Measurements from ENCODE around the gene CCDC107.

Gene CCDC107

GRCh38 chr9:35651956-35652828 lies 5.9 kb upstream of the CCDC107 start:
- TF ChIP-seq TAF1 (IDR thresholded peaks at IDR 0.05; ENCODE audit: borderline replicate concordance, insufficient read depth, low read length) (no peak), FOXP2 (optimal IDR thresholded peaks at IDR 0.05; ENCODE audit: borderline replicate concordance, extremely low read depth, extremely low read length, insufficient read depth) (no peak), REST (IDR thresholded peaks at IDR 0.05; ENCODE audit: insufficient read depth in 1 of 2, low read depth in 2 of 2, low read length in 2 of 2) (no peak)

GRCh38 chr9:35652829-35653209 lies 5.3 kb upstream of the CCDC107 start:
- TF ChIP-seq FOXP2 (optimal IDR thresholded peaks at IDR 0.05; ENCODE audit: borderline replicate concordance, extremely low read depth, extremely low read length, insufficient read depth) = no peak
- TF ChIP-seq POLR2AphosphoS5 (IDR thresholded peaks at IDR 0.05; ENCODE audit: low read depth, low read length) = no peak
- TF ChIP-seq TAF1 (IDR thresholded peaks at IDR 0.05; ENCODE audit: borderline replicate concordance, insufficient read depth, low read length) = no peak
- no peak for TF ChIP-seq SIN3A (IDR thresholded peaks at IDR 0.05; ENCODE audit: borderline replicate concordance, insufficient read depth, low read length)
- TF ChIP-seq REST (IDR thresholded peaks at IDR 0.05; ENCODE audit: insufficient read depth in 1 of 2, low read depth in 2 of 2, low read length in 2 of 2) = no peak

GRCh38 chr9:35653611-35654010 lies 4.5 kb upstream of the CCDC107 start:
- no peak for TF ChIP-seq POLR2AphosphoS5 (IDR thresholded peaks at IDR 0.05; ENCODE audit: low read depth, low read length)
- no peak for TF ChIP-seq TAF1 (IDR thresholded peaks at IDR 0.05; ENCODE audit: borderline replicate concordance, insufficient read depth, low read length)
- no peak for TF ChIP-seq REST (IDR thresholded peaks at IDR 0.05; ENCODE audit: insufficient read depth in 1 of 2, low read depth in 2 of 2, low read length in 2 of 2)
- TF ChIP-seq FOXP2 (optimal IDR thresholded peaks at IDR 0.05; ENCODE audit: borderline replicate concordance, extremely low read depth, extremely low read length, insufficient read depth) = no peak
- no peak for TF ChIP-seq SIN3A (IDR thresholded peaks at IDR 0.05; ENCODE audit: borderline replicate concordance, insufficient read depth, low read length)

- TF ChIP-seq SIN3A (IDR thresholded peaks at IDR 0.05; ENCODE audit: borderline replicate concordance, insufficient read depth, low read length) (no peak), FOXP2 (optimal IDR thresholded peaks at IDR 0.05; ENCODE audit: borderline replicate concordance, extremely low read depth, extremely low read length, insufficient read depth) (no peak), TAF1 (IDR thresholded peaks at IDR 0.05; ENCODE audit: borderline replicate concordance, insufficient read depth, low read length) (no peak)
These were observed 1.7 kb upstream of the CCDC107 start for GRCh38 chr9:35656348-35656747.

GRCh38 chr9:35656831-35657545 lies 1.1 kb upstream of the CCDC107 start:
- TF ChIP-seq POLR2AphosphoS5 (IDR thresholded peaks at IDR 0.05; ENCODE audit: low read depth, low read length) = no peak
- TF ChIP-seq REST (IDR thresholded peaks at IDR 0.05; ENCODE audit: insufficient read depth in 1 of 2, low read depth in 2 of 2, low read length in 2 of 2) = no peak
- no peak for TF ChIP-seq FOXP2 (optimal IDR thresholded peaks at IDR 0.05; ENCODE audit: borderline replicate concordance, extremely low read depth, extremely low read length, insufficient read depth)

All from PFSK-1 (cell line).